Neural progenitor cell (in vitro differentiated cells): ENCODE results near the gene ST6GAL1. TPM values are rescaled to one million over a fixed set of nuclear protein-coding genes. Genes with fewer than 3 reads are reported as not detected.

Source experiments
- DNase-seq: peaks from one replicate; pipeline ENCODE4 v3.0.0-alpha.2; 2016; ENCODE audit warnings: low spot score
- H2AFZ ChIP-seq: fragments of 200-600 bp; sonication (generic); replicated peaks from 2 replicates; pipeline ENCODE4 v1.6.1; 2016; ENCODE audit warnings: antibody characterized with exemption
- H3F3A ChIP-seq: fragments of 200-600 bp; sonication (generic); 2 replicates; pipeline ENCODE4 v1.6.1; 2016; ENCODE audit warnings: antibody characterized with exemption, low read depth
- H3K27ac ChIP-seq: fragments of 200-600 bp; sonication (generic); 2 replicates; pipeline ENCODE4 v1.5.1; 2016; ENCODE audit warnings: mild to moderate bottlenecking
- H3K27me3 ChIP-seq: fragments of 200-600 bp; sonication (generic); 2 replicates; pipeline ENCODE4 v1.6.1; 2016; ENCODE audit warnings: mild to moderate bottlenecking, moderate library complexity
- H3K36me3 ChIP-seq: fragments of 200-600 bp; sonication (generic); 2 replicates; pipeline ENCODE4 v1.5.1; 2016
- H3K4me1 ChIP-seq: fragments of 200-600 bp; sonication (generic); 2 replicates; pipeline ENCODE4 v1.6.1; 2016; ENCODE audit warnings: mixed run types
- H3K4me2 ChIP-seq: fragments of 200-600 bp; sonication (generic); 2 replicates; pipeline ENCODE4 v1.6.1; 2016
- H3K4me3 ChIP-seq: fragments of 200-600 bp; sonication (generic); 2 replicates; pipeline ENCODE4 v1.5.1; 2016
- H3K79me2 ChIP-seq: fragments of 200-600 bp; sonication (generic); 2 replicates; pipeline ENCODE4 v1.6.1; 2016; ENCODE audit warnings: low read depth
- H3K9ac ChIP-seq: fragments of 200-600 bp; sonication (generic); 2 replicates; pipeline ENCODE4 v1.6.1; 2016
- H3K9me3 ChIP-seq: fragments of 200-600 bp; sonication (generic); 2 replicates; pipeline ENCODE4 v1.5.1; 2016; ENCODE audit warnings: low read depth
- H4K20me1 ChIP-seq: fragments of 200-600 bp; sonication (generic); 2 replicates; pipeline ENCODE4 v1.6.1; 2016; ENCODE audit warnings: low read depth
- H3K27ac Mint-ChIP-seq: 3 replicates; pipeline ENCODE4 v1.8.0; 2021; ENCODE audit warnings: mixed read lengths
- H3K27me3 Mint-ChIP-seq: 2 replicates; pipeline ENCODE4 v1.8.0; 2022; ENCODE audit warnings: low read depth, mild to moderate bottlenecking, inconsistent platforms, moderate library complexity, mixed read lengths; ENCODE audit not compliant: insufficient read depth
- H3K36me3 Mint-ChIP-seq: 3 replicates; pipeline ENCODE4 v1.8.0; 2021; ENCODE audit warnings: mixed read lengths
- H3K4me1 Mint-ChIP-seq: 3 replicates; pipeline ENCODE4 v1.8.0; 2021; ENCODE audit warnings: mixed read lengths
- H3K4me3 Mint-ChIP-seq: 3 replicates; pipeline ENCODE4 v1.8.0; 2021; ENCODE audit warnings: mild to moderate bottlenecking, moderate library complexity, mixed read lengths
- H3K9me3 Mint-ChIP-seq: 3 replicates; pipeline ENCODE4 v1.8.0; 2020; ENCODE audit warnings: mixed read lengths
- CTCF ChIP-seq: fragments of 200-600 bp; sonication (generic); IDR thresholded peaks from 2 replicates; pipeline ENCODE4 v1.5.1; 2017; ENCODE audit warnings: antibody characterized with exemption, mild to moderate bottlenecking
- EZH2 ChIP-seq: fragments of 200-600 bp; sonication (generic); IDR thresholded peaks from 2 replicates; pipeline ENCODE4 v1.6.1; 2017; ENCODE audit warnings: antibody characterized with exemption, mild to moderate bottlenecking, moderate library complexity
- EZH2phosphoT487 ChIP-seq: fragments of 200-600 bp; sonication (generic); IDR thresholded peaks from 2 replicates; pipeline ENCODE4 v1.6.1; 2017; ENCODE audit warnings: antibody characterized with exemption
- total RNA-seq: library from RNA; depleted of rRNA; stranded (reverse); fragments of >200 nt; gene quantifications from 2 replicates; pipeline ENCODE4 v1.2.3, GENCODE V29; 2015; ENCODE audit warnings: low replicate concordance

ST6GAL1 gene
- total RNA-seq, 1 donor from 2014 or later, result 27.3 TPM

GRCh38 chr3:187073581-187074098, 143.3 kb downstream of the ST6GAL1 start:
- Mint-ChIP-seq H3K27ac (no peak overlapping the region), H3K27me3 (no peaks in the 10 kb centered on the region)

GRCh38 chr3:187074846-187075245, 144.5 kb downstream of the ST6GAL1 start:
- no peaks in the 10 kb centered on the region for H3K27me3 ChIP-seq
- no peak overlapping the region for H3K27ac ChIP-seq
- H3K4me2 ChIP-seq, result no peak overlapping the region
- H3K9ac ChIP-seq, result no peak overlapping the region
- no peaks in the 10 kb centered on the region for H3K36me3 ChIP-seq
- no peak overlapping the region for H2AFZ ChIP-seq
- H3K27ac Mint-ChIP-seq, result no peak overlapping the region
- peaks cover 6% of the 10 kb centered on the region for H3K4me1 Mint-ChIP-seq
- no peak for DNase-seq
- H3K36me3 Mint-ChIP-seq, result peaks cover 32% of the 10 kb centered on the region
- TF ChIP-seq EZH2 (no peak), CTCF (no peak), EZH2phosphoT487 (no peak)
- no peak overlapping the region for H3K4me3 ChIP-seq
- no peaks in the 10 kb centered on the region for H3K4me1 ChIP-seq
- no peaks in the 10 kb centered on the region for H4K20me1 ChIP-seq
- no peaks in the 10 kb centered on the region for H3F3A ChIP-seq
- no peaks in the 10 kb centered on the region for H3K9me3 Mint-ChIP-seq
- no peaks in the 10 kb centered on the region for H3K27me3 Mint-ChIP-seq
- H3K4me3 Mint-ChIP-seq, result no peak overlapping the region
- H3K9me3 ChIP-seq, result no peaks in the 10 kb centered on the region
- no peaks in the 10 kb centered on the region for H3K79me2 ChIP-seq

More at GRCh38 chr3:187073581-187074098, 143.3 kb downstream of the ST6GAL1 start:
- no peaks in the 10 kb centered on the region for H3K4me1 ChIP-seq
- H3K4me2 ChIP-seq, result no peak overlapping the region
- H4K20me1 ChIP-seq, result no peaks in the 10 kb centered on the region
- Mint-ChIP-seq H3K36me3 (peaks cover 36% of the 10 kb centered on the region), H3K4me1 (peaks cover 6% of the 10 kb centered on the region), H3K9me3 (no peaks in the 10 kb centered on the region), H3K4me3 (no peak overlapping the region)
- H3K79me2 ChIP-seq, result no peaks in the 10 kb centered on the region
- no peaks in the 10 kb centered on the region for H3K9me3 ChIP-seq
- no peaks in the 10 kb centered on the region for H3K27me3 ChIP-seq
- no peak for TF ChIP-seq EZH2phosphoT487
- TF ChIP-seq EZH2, result no peak
- no peak for TF ChIP-seq CTCF
- no peak overlapping the region for H2AFZ ChIP-seq
- no peaks in the 10 kb centered on the region for H3K36me3 ChIP-seq
- DNase-seq, result no peak
- H3K27ac ChIP-seq, result no peak overlapping the region
- H3K4me3 ChIP-seq, result no peak overlapping the region
- no peaks in the 10 kb centered on the region for H3F3A ChIP-seq
- H3K9ac ChIP-seq, result no peak overlapping the region

GRCh38 chr3:187076297-187076696, 146.0 kb downstream of the ST6GAL1 start:
- Histone ChIP-seq H3K27me3 (no peaks in the 10 kb centered on the region), H3K27ac (no peak overlapping the region), H3K36me3 (no peaks in the 10 kb centered on the region), H2AFZ (no peak overlapping the region), H3K4me2 (no peak overlapping the region), H3K9me3 (no peaks in the 10 kb centered on the region), H3K4me3 (no peak overlapping the region), H3K4me1 (no peaks in the 10 kb centered on the region), H4K20me1 (no peaks in the 10 kb centered on the region), H3K9ac (no peak overlapping the region), H3F3A (no peaks in the 10 kb centered on the region), H3K79me2 (no peaks in the 10 kb centered on the region)
- Mint-ChIP-seq H3K36me3 (peaks cover 24% of the 10 kb centered on the region), H3K27me3 (no peaks in the 10 kb centered on the region), H3K4me3 (no peak overlapping the region), H3K27ac (peak overlapping the region; percentile 34), H3K4me1 (peaks cover 6% of the 10 kb centered on the region), H3K9me3 (no peaks in the 10 kb centered on the region)
- DNase-seq, result no peak
- TF ChIP-seq EZH2 (no peak), CTCF (no peak), EZH2phosphoT487 (no peak)
